ENCODE measurements around the gene PCDHGA2.
"Not testable (repeated sequence)": the region's sequence is repeated elsewhere in the genome, so short reads cannot be mapped to it uniquely, and the experiment has no call there.

PCDHGA2 gene

DNA sequence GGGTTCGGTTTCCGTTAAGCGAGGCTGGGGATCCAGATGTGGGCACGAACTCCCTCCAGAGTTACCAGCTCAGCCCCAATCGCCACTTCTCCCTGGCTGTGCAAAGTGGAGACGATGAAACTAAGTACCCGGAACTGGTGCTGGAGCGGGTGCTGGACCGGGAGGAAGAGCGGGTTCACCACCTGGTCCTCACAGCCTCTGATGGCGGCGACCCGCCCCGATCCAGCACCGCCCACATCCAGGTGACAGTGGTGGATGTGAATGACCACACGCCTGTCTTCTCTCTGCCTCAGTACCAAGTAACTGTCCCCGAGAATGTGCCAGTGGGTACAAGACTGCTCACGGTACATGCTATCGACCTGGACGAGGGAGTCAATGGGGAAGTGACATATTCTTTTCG lies 44.8 kb downstream of the PCDHGA2 start:
- no peak for DNase-seq

DNA sequence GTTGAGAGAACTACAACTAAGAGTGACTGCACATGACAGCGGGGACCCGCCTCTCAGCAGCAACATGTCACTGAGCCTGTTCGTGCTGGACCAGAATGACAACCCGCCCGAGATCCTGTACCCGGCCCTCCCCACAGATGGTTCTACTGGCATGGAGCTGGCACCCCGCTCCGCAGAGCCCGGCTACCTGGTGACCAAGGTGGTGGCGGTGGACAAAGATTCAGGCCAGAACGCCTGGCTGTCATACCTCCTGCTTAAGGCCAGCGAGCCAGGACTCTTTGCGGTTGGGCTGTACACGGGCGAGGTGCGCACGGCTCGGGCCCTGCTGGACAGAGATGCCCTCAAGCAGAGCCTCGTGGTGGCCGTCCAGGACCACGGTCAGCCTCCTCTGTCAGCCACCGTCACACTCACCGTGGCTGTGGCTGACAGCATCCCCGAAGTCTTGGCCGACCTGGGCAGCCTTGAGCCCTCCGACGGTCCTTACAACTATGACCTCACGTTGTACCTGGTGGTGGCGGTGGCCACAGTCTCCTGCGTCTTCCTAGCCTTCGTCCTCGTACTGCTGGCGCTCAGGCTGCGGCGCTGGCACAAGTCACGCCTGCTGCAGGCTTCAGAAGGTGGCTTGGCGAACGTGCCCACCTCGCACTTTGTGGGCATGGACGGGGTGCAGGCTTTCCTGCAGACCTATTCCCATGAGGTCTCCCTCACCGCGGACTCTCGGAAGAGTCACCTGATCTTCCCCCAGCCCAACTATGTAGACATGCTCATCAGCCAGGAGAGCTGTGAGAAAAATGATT lies 46.1 kb downstream of the PCDHGA2 start:
- DNase-seq, result no peak

DNA sequence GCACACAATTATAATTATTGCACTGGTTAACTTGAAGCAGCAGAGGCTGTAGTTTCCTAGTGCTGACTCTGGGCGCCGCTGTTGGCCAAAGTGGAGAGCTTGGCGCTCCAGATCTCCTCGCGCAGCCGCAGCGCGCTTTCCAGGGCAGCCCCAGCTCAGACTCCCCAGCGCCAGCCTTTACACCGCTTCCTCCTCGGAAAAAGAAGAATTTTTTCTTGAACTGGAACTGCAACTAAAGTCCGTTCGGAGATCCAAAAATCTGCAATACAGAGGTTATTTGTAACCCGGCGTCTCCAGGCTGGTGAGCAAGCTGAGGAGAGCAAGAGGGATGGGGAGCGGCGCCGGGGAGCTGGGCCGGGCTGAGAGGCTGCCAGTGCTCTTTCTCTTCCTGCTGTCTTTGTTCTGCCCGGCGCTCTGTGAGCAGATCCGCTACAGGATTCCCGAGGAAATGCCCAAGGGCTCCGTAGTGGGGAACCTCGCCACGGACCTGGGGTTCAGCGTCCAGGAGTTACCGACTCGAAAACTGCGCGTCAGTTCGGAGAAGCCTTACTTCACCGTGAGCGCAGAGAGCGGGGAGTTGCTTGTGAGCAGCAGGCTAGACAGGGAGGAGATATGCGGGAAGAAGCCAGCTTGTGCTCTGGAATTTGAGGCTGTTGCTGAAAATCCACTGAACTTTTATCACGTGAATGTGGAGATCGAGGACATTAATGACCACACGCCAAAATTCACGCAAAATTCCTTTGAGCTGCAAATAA lies 49.2 kb downstream of the PCDHGA2 start, which contains the start of gene PCDHGB4:
Gene PCDHGB4 (plus strand): TSS at position 142 of the 755 bp plus-strand sequence. CDS start 187 bp downstream, at position 329.
- DNase-seq, result not testable (repeated sequence)

DNA sequence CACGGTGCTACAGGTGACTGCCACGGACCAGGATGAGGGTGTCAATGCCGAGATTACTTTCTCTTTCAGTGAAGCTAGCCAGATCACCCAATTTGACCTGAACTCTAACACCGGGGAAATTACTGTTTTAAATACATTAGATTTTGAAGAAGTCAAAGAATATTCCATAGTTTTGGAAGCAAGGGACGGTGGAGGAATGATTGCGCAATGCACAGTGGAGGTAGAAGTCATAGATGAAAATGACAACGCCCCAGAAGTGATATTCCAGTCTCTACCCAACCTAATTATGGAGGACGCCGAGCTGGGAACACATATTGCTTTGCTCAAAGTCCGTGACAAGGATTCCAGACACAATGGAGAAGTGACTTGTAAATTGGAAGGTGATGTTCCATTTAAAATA lies 50.1 kb downstream of the PCDHGA2 start:
- no peak for DNase-seq

DNA sequence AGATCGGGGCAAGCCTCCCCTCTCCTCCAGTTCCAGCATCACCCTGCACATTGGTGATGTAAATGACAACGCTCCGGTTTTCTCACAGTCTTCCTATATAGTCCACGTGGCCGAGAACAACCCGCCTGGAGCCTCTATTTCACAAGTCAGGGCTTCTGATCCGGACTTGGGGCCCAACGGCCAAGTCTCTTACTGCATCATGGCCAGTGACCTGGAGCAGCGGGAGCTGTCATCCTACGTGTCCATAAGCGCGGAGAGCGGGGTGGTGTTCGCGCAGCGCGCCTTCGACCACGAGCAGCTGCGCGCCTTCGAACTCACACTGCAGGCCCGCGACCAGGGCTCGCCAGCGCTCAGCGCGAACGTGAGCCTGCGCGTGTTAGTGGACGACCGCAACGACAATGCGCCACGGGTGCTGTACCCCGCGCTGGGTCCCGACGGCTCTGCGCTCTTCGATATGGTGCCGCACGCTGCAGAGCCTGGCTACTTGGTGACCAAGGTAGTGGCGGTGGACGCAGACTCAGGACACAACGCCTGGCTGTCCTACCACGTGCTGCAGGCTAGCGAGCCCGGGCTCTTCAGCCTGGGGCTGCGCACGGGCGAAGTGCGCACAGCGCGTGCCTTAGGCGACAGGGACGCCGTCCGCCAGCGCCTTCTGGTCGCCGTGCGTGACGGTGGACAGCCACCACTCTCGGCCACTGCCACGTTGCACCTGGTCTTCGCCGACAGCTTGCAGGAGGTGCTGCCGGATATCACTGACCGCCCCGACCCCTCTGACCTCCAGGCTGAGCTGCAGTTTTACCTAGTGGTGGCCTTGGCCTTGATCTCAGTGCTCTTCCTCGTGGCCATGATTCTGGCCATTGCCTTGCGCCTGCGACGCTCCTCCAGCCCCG lies 50.8 kb downstream of the PCDHGA2 start:
- DNase-seq, result no peak

DNA sequence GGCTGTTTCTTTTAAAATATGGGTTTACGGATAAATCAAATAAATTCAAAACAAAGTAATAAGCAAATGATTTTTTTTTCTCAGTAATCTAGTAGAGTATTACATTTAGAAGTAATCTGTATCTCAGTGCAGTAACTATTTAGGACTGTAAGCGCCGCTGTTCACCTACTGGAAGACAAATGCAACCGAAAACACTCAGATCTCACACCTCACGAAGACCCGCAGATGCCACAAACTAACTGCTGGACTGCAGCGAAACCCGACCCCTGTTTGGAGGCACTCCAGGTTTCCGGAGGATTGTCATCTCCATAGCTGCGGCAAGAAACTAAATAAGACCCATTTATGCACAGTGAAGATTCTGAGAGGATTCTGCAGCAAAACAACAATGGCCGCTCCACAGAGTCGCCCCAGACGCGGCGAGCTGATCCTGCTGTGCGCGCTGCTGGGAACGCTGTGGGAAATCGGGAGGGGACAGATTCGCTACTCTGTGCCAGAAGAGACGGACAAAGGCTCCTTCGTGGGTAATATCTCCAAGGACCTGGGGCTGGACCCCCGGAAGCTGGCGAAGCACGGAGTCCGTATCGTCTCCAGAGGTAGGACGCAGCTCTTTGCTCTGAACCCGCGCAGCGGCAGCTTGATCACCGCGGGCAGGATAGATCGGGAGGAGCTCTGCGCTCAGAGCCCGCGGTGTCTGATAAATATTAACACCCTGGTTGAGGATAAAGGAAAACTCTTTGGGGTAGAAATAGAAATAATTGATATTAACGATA lies 54.1 kb downstream of the PCDHGA2 start, which contains the start of gene PCDHGA8:
Gene PCDHGA8 (plus strand): TSS at position 205 of the 770 bp plus-strand sequence. CDS start 181 bp downstream, at position 386.
- DNase-seq, result no peak

Data from activated CD8-positive, alpha-beta memory T cell treated with anti-CD3 and anti-CD28 coated beads, Interleukin-2, amount 50 U/mL, for 4 hours (primary cell).